CD4-positive, alpha-beta T cell treated with Interleukin-4 for 1 hour (primary cell): ENCODE measurements around the gene CACNG8.
"Not testable (repeated sequence)": the region's sequence is repeated elsewhere in the genome, so short reads cannot be mapped to it uniquely, and the experiment has no call there.

Experiments
- DNase-seq, 2 donors: peaks; one replicate each; pipeline ENCODE4 v3.0.0-alpha.2; 2020 to 2022

Gene CACNG8

GRCh38 chr19:53962887-53963431 is at the start of gene CACNG8:
Gene CACNG8, plus strand, starts transcription at chr19:53962937.
- no peak for DNase-seq

GRCh38 chr19:53915000-53915399 is 47.7 kb upstream of the CACNG8 start:
- no peak for DNase-seq

GRCh38 chr19:53916004-53916403 is 46.7 kb upstream of the CACNG8 start:
- DNase-seq: no peak

- no peak for DNase-seq
Observed at GRCh38 chr19:53917356-53917755, 45.4 kb upstream of the CACNG8 start.

- DNase-seq: peak in 1 of 2 donors; percentile 18
Observed at GRCh38 chr19:53927739-53928138, 35.0 kb upstream of the CACNG8 start.

GRCh38 chr19:53936029-53936428 is 26.7 kb upstream of the CACNG8 start:
- no peak for DNase-seq

GRCh38 chr19:53942001-53942786 is 20.5 kb upstream of the CACNG8 start:
- DNase-seq: no peak

GRCh38 chr19:53944416-53944815 is 18.3 kb upstream of the CACNG8 start:
- DNase-seq: no peak

GRCh38 chr19:53944933-53945332 is 17.8 kb upstream of the CACNG8 start:
- DNase-seq: no peak

GRCh38 chr19:53945441-53945840 is 17.3 kb upstream of the CACNG8 start:
- no peak for DNase-seq

- DNase-seq: no peak
Observed at GRCh38 chr19:53945998-53946397, 16.7 kb upstream of the CACNG8 start.

GRCh38 chr19:53947624-53948023 is 15.1 kb upstream of the CACNG8 start:
- no peak for DNase-seq

- not testable (repeated sequence) for DNase-seq
Observed at GRCh38 chr19:53948611-53949010, 14.1 kb upstream of the CACNG8 start.

- no peak for DNase-seq
Observed at GRCh38 chr19:53951436-53951835, 11.3 kb upstream of the CACNG8 start.

GRCh38 chr19:53951947-53952346 is 10.8 kb upstream of the CACNG8 start:
- DNase-seq: no peak

- no peak for DNase-seq
Observed at GRCh38 chr19:53953383-53953782, 9.4 kb upstream of the CACNG8 start.

- no peak for DNase-seq
Observed at GRCh38 chr19:53957448-53958167, 5.1 kb upstream of the CACNG8 start.

- no peak for DNase-seq
Observed at GRCh38 chr19:53958168-53958571, 4.6 kb upstream of the CACNG8 start.

GRCh38 chr19:53958823-53959757 is 3.6 kb upstream of the CACNG8 start:
- DNase-seq: no peak

GRCh38 chr19:53960187-53960586 is 2.5 kb upstream of the CACNG8 start:
- no peak for DNase-seq

GRCh38 chr19:53960886-53961285 is 1.9 kb upstream of the CACNG8 start:
- no peak for DNase-seq

- no peak for DNase-seq
Observed at GRCh38 chr19:53961523-53962356, 997 bp upstream of the CACNG8 start.
